ENCODE data around the gene GZMH.
"Not testable (repeated sequence)": the region's sequence is repeated elsewhere in the genome, so short reads cannot be mapped to it uniquely, and the experiment has no call there.

The GZMH gene

GRCh38 chr14:24605435-24606190, 3.9 kb downstream of the GZMH start:
- intact Hi-C loops (cut with DNase I), result no loop called here
- peak in 19 of 42 donors; percentile 4 to 61 (median 16) for DNase-seq

- intact Hi-C loops (cut with DNase I), result no loop called here
- DNase-seq, result no peak
Observed at GRCh38 chr14:24597403-24597802, 12.1 kb downstream of the GZMH start.

- intact Hi-C loops (cut with DNase I), result no loop called here
- DNase-seq, result no peak
Observed at GRCh38 chr14:24595073-24595808, 14.2 kb downstream of the GZMH start.

- intact Hi-C loops (cut with DNase I), result not testable (repeated sequence)
Observed at GRCh38 chr14:24591004-24591403, 18.5 kb downstream of the GZMH start.

GRCh38 chr14:24584402-24584801, 25.1 kb downstream of the GZMH start:
- intact Hi-C loops (cut with DNase I); DNase-seq: not testable (repeated sequence)

More at GRCh38 chr14:24591004-24591403, 18.5 kb downstream of the GZMH start:
- DNase-seq, result not testable (repeated sequence)

GRCh38 chr14:24578558-24578957, 30.9 kb downstream of the GZMH start:
- intact Hi-C loops (cut with DNase I), result no loop called here
- DNase-seq, result no peak

GRCh38 chr14:24576771-24577170, 32.7 kb downstream of the GZMH start:
- no peak for DNase-seq
- intact Hi-C loops (cut with DNase I), result no loop called here

- intact Hi-C loops (cut with DNase I), result no loop called here
Observed at GRCh38 chr14:24576182-24576581, 33.3 kb downstream of the GZMH start, which contains the start of gene CTSG. CTSG (minus strand) TSS chr14:24576250; CDS start chr14:24576223, 27 bp downstream.

GRCh38 chr14:24574206-24574774, 35.2 kb downstream of the GZMH start:
- intact Hi-C loops (cut with DNase I), result no loop called here

More at GRCh38 chr14:24576182-24576581, 33.3 kb downstream of the GZMH start, which contains the start of gene CTSG:
- no peak for DNase-seq

GRCh38 chr14:24566318-24566717, 43.2 kb downstream of the GZMH start:
- no peak for DNase-seq
- intact Hi-C loops (cut with DNase I), result no loop called here

More at GRCh38 chr14:24574206-24574774, 35.2 kb downstream of the GZMH start:
- no peak for DNase-seq

- intact Hi-C loops (cut with DNase I), result no loop called here
- DNase-seq, result no peak
Observed at GRCh38 chr14:24565766-24566165, 43.7 kb downstream of the GZMH start.

GRCh38 chr14:24563505-24563904, 46.0 kb downstream of the GZMH start:
- DNase-seq, result no peak
- intact Hi-C loops (cut with DNase I), result no loop called here

- intact Hi-C loops (cut with DNase I), result no loop called here
- DNase-seq, result no peak
Observed at GRCh38 chr14:24556756-24557155, 52.7 kb downstream of the GZMH start.

Data from head of caudate nucleus (tissue), 42 donors.